Panc1 (cell line): ENCODE measurements around the gene KRTAP2-3. TPM values are rescaled to one million over a fixed set of nuclear protein-coding genes. Genes with fewer than 3 reads are reported as not detected.

Experiments used
- ATAC-seq: fragments of 200-7000 bp; cut with Tn5 transposase; 2 replicates; pipeline ENCODE4 v1.9.1; 2020; ENCODE audit warnings: mild to moderate bottlenecking, moderate library complexity
- BruUV-seq: library from RNA; stranded (reverse); fragments of 400-500 nt; replicated peaks from 2 replicates; lab custom pipeline; 2021; lab: Mats Ljungman, UMichigan
- CTCF ChIA-PET: fragments of 300-600 bp; sonication (Branson Sonifier 250); formaldehyde crosslinking; loops from one replicate; lab custom pipeline; 2022; ENCODE audit warnings: antibody characterized with exemption; lab: Charles Lee
- POLR2A ChIA-PET: fragments of 300-600 bp; sonication (Branson Sonifier 250); formaldehyde crosslinking; loops from one replicate; lab custom pipeline; 2022; ENCODE audit warnings: antibody characterized with exemption; lab: Charles Lee
- DNase-seq: peaks from one replicate; pipeline ENCODE4 v3.0.0-alpha.2; 2010; ENCODE audit warnings: low read depth, low spot score
- H3K27ac ChIP-seq: 2 replicates; pipeline ENCODE4 v1.5.1; 2011; ENCODE audit warnings: mild to moderate bottlenecking, low read length, inconsistent platforms
- H3K27me3 ChIP-seq: fragments of 200-500 bp; sonication (Bioruptor generic); 2 replicates; pipeline ENCODE4 v1.6.0; 2014; ENCODE audit warnings: low read length, inconsistent platforms; ENCODE audit not compliant: control insufficient read depth, insufficient read depth
- H3K36me3 ChIP-seq: fragments of 200-500 bp; sonication (Bioruptor generic); 2 replicates; pipeline ENCODE4 v1.5.1; 2014; ENCODE audit warnings: inconsistent platforms, mild to moderate bottlenecking, low read length, moderate library complexity; ENCODE audit not compliant: control insufficient read depth, insufficient read depth
- H3K4me1 ChIP-seq: 2 replicates; pipeline ENCODE4 v1.5.1; 2011; ENCODE audit warnings: inconsistent platforms, mild to moderate bottlenecking, low read length, moderate library complexity; ENCODE audit not compliant: control insufficient read depth, insufficient read depth
- H3K4me3 ChIP-seq, 2 experiments: 2 replicates each; pipeline ENCODE4 v1.5.1; 2011 to 2012; ENCODE audit warnings: low read depth in 2 of 2, low read length in 2 of 2, mild to moderate bottlenecking in 2 of 2, inconsistent platforms in 1 of 2, moderate library complexity in 1 of 2
- H3K9me3 ChIP-seq: fragments of 200-500 bp; sonication (Bioruptor generic); 2 replicates; pipeline ENCODE4 v1.5.1; 2014; ENCODE audit warnings: low read depth, mild to moderate bottlenecking, inconsistent platforms, low read length, moderate library complexity; ENCODE audit not compliant: control insufficient read depth, insufficient read depth
- POLR2AphosphoS5 ChIP-seq: IDR thresholded peaks from 2 replicates; pipeline ENCODE4 v1.6.1; 2012; ENCODE audit warnings: mild to moderate bottlenecking, low read depth, low read length, moderate library complexity
- SIN3A ChIP-seq: IDR thresholded peaks from 2 replicates; pipeline ENCODE4 v1.6.1; 2012; ENCODE audit warnings: low read depth, mild to moderate bottlenecking, low read length, moderate library complexity, borderline replicate concordance; ENCODE audit not compliant: insufficient read depth
- TCF7L2 ChIP-seq: IDR thresholded peaks from 2 replicates; pipeline ENCODE4 v1.6.1; 2011; ENCODE audit warnings: mild to moderate bottlenecking, low read depth, low read length, inconsistent platforms
- in situ Hi-C: cut with HindIII; loops from 2 replicates; pipeline ENCODE4 v1.10.0; 2016; ENCODE audit warnings: low sequenced_read_pairs, low pct_unique_long_range_greater_than_20kb
- intact Hi-C: fragments of 100-400 bp; cut with micrococcal nuclease; formaldehyde crosslinking; loops from one replicate; pipeline ENCODE4 v1.10.0; 2022; ENCODE audit not compliant: unreplicated experiment
- total RNA-seq: library from RNA; stranded (reverse); gene quantifications from one replicate; pipeline ENCODE4 v1.2.1, GENCODE V29; 2021; ENCODE audit not compliant: unreplicated experiment
- TF ChIP-seq, protein P1 (sequence below): fragments of 450-650 bp; IDR thresholded peaks from 2 replicates; pipeline ENCODE4 v1.5.1; 2017; ENCODE audit warnings: mild to moderate bottlenecking
- TF ChIP-seq, protein P2 (sequence below), 2 experiments: IDR thresholded peaks; 2 replicates each; pipeline ENCODE4 v1.6.1; 2011 to 2012; ENCODE audit warnings: low read depth in 2 of 2, control low read depth in 1 of 2, low read length in 1 of 2, mild to moderate bottlenecking in 1 of 2, moderate library complexity in 1 of 2; ENCODE audit not compliant: insufficient read depth in 1 of 2

The KRTAP2-3 gene
- total RNA-seq, 1 experiment from 2014 or later, result not detected

GRCh38 chr17:41026715-41027471 lies 33.0 kb downstream of the KRTAP2-3 start, which contains the start of gene KRTAP1-5:
Gene KRTAP1-5 (minus strand): TSS chr17:41027208. CDS start chr17:41027155, 53 bp downstream.
- Histone ChIP-seq H3K4me1 (no peaks in the 10 kb centered on the region), H3K36me3 (no peaks in the 10 kb centered on the region), H3K27ac (no peak within 1 kb of the TSS), H3K9me3 (no peaks in the 10 kb centered on the region), H3K27me3 (peaks cover 8% of the 10 kb centered on the region; the same call in 1 of the 2 replicates), H3K4me3 (no peak within 1 kb of the TSS)
- intact Hi-C loops (no loop called here), in situ Hi-C loops (no loop called here)
- ChIA-PET POLR2A (no interaction called here), CTCF (no interaction called here)
- no TSS peak for BruUV-seq
- no peak for DNase-seq
- no peak for ATAC-seq
- no peak for TF ChIP-seq TCF7L2
- TF ChIP-seq, protein P1, sequence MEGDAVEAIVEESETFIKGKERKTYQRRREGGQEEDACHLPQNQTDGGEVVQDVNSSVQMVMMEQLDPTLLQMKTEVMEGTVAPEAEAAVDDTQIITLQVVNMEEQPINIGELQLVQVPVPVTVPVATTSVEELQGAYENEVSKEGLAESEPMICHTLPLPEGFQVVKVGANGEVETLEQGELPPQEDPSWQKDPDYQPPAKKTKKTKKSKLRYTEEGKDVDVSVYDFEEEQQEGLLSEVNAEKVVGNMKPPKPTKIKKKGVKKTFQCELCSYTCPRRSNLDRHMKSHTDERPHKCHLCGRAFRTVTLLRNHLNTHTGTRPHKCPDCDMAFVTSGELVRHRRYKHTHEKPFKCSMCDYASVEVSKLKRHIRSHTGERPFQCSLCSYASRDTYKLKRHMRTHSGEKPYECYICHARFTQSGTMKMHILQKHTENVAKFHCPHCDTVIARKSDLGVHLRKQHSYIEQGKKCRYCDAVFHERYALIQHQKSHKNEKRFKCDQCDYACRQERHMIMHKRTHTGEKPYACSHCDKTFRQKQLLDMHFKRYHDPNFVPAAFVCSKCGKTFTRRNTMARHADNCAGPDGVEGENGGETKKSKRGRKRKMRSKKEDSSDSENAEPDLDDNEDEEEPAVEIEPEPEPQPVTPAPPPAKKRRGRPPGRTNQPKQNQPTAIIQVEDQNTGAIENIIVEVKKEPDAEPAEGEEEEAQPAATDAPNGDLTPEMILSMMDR, result no peak
- TF ChIP-seq, protein P2, sequence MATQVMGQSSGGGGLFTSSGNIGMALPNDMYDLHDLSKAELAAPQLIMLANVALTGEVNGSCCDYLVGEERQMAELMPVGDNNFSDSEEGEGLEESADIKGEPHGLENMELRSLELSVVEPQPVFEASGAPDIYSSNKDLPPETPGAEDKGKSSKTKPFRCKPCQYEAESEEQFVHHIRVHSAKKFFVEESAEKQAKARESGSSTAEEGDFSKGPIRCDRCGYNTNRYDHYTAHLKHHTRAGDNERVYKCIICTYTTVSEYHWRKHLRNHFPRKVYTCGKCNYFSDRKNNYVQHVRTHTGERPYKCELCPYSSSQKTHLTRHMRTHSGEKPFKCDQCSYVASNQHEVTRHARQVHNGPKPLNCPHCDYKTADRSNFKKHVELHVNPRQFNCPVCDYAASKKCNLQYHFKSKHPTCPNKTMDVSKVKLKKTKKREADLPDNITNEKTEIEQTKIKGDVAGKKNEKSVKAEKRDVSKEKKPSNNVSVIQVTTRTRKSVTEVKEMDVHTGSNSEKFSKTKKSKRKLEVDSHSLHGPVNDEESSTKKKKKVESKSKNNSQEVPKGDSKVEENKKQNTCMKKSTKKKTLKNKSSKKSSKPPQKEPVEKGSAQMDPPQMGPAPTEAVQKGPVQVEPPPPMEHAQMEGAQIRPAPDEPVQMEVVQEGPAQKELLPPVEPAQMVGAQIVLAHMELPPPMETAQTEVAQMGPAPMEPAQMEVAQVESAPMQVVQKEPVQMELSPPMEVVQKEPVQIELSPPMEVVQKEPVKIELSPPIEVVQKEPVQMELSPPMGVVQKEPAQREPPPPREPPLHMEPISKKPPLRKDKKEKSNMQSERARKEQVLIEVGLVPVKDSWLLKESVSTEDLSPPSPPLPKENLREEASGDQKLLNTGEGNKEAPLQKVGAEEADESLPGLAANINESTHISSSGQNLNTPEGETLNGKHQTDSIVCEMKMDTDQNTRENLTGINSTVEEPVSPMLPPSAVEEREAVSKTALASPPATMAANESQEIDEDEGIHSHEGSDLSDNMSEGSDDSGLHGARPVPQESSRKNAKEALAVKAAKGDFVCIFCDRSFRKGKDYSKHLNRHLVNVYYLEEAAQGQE (IDR thresholded peaks at IDR 0.05; ENCODE audit: insufficient read depth in 1 of 2, low read depth in 2 of 2, low read length in 1 of 2), result no peak
- TF ChIP-seq POLR2AphosphoS5, result no peak
- no peak for TF ChIP-seq SIN3A

GRCh38 chr17:41024697-41025096 lies 35.2 kb downstream of the KRTAP2-3 start:
- no TSS peak for BruUV-seq
- ChIA-PET POLR2A (no interaction called here), CTCF (no interaction called here)
- Histone ChIP-seq H3K27ac (no peak overlapping the region), H3K4me1 (no peaks in the 10 kb centered on the region), H3K9me3 (no peaks in the 10 kb centered on the region), H3K36me3 (no peaks in the 10 kb centered on the region), H3K27me3 (peaks cover 8% of the 10 kb centered on the region; the same call in 1 of the 2 replicates), H3K4me3 (no peak overlapping the region)
- in situ Hi-C loops (no loop called here), intact Hi-C loops (no loop called here)
- TF ChIP-seq POLR2AphosphoS5, result no peak
- TF ChIP-seq, protein P1, result no peak
- TF ChIP-seq SIN3A, result no peak
- TF ChIP-seq TCF7L2, result no peak
- TF ChIP-seq, protein P2 (IDR thresholded peaks at IDR 0.05; ENCODE audit: insufficient read depth in 1 of 2, low read depth in 2 of 2, low read length in 1 of 2), result no peak
- ATAC-seq (no peak), DNase-seq (no peak)
